Gastroesophageal sphincter (tissue), 4 donors: ENCODE measurements around the gene COPS9. TPM values are rescaled to one million over a fixed set of nuclear protein-coding genes. Genes with fewer than 3 reads are reported as not detected.

Experiments used
- ATAC-seq: fragments of 150-250 bp; one replicate; pipeline ENCODE4 v1.9.1; 2016; ENCODE audit warnings: mild to moderate bottlenecking, moderate library complexity
- H3K27ac ChIP-seq, 4 donors: fragments of 200-600 bp; sonication (generic) in 3 of 4; 1 replicate in 3 of 4; 2 replicates in 1 of 4; pipeline ENCODE4 v1.5.1; 2016 to 2019
- H3K27me3 ChIP-seq: fragments of 200-600 bp; sonication (generic); one replicate; pipeline ENCODE4 v1.5.1; 2019
- H3K36me3 ChIP-seq, 2 donors: fragments of 200-600 bp; sonication (generic); one replicate each; pipeline ENCODE4 v1.5.1; 2019; ENCODE audit warnings: control low read depth in 1 of 2
- H3K4me1 ChIP-seq, 3 donors: fragments of 200-600 bp; sonication (generic); 1 replicate in 2 of 3; 2 replicates in 1 of 3; pipeline ENCODE4 v1.5.1; 2016 to 2019; ENCODE audit warnings: control low read depth in 2 of 3
- H3K4me3 ChIP-seq, 2 donors: fragments of 200-600 bp; sonication (generic); one replicate each; pipeline ENCODE4 v1.5.1; 2019; ENCODE audit warnings: mild to moderate bottlenecking in 1 of 2, moderate library complexity in 1 of 2
- H3K9me3 ChIP-seq, 3 donors: fragments of 200-600 bp; sonication (generic); one replicate each; pipeline ENCODE4 v1.5.1; 2017 to 2019; ENCODE audit warnings: control low read depth in 2 of 3
- CTCF ChIP-seq, 4 experiments: fragments of 200-600 bp in 2 of 4; fragments of 450-650 bp in 2 of 4; sonication (generic) in 1 of 4; IDR thresholded peaks; one replicate each; pipeline ENCODE4 v1.5.1; 2017 to 2019; ENCODE audit warnings: antibody characterized with exemption in 4 of 4, mild to moderate bottlenecking in 2 of 4, moderate library complexity in 2 of 4
- EP300 ChIP-seq: sonication (generic); formaldehyde crosslinking; IDR thresholded peaks from one replicate; pipeline ENCODE4 v1.6.1; 2017; ENCODE audit warnings: antibody characterized with exemption, mild to moderate bottlenecking
- POLR2A ChIP-seq, 2 donors: fragments of 450-650 bp; IDR thresholded peaks; one replicate each; pipeline ENCODE4 v1.6.1; 2017; ENCODE audit warnings: antibody characterized with exemption in 2 of 2, mild to moderate bottlenecking in 2 of 2, moderate library complexity in 1 of 2
- POLR2AphosphoS5 ChIP-seq: sonication (generic); formaldehyde crosslinking; IDR thresholded peaks from one replicate; pipeline ENCODE4 v1.6.1; 2017; ENCODE audit warnings: antibody characterized with exemption
- WGBS, 2 donors: methylation state at CpG; one replicate each; pipeline ENCODE4 v1.1.5; 2018; ENCODE audit warnings: low coverage in 1 of 2; 5-methylcytosine and 5-hydroxymethylcytosine counted together
- total RNA-seq, 4 donors: library from RNA; depleted of rRNA; stranded (reverse); fragments of >200 nt; gene quantifications; one replicate each; pipeline ENCODE4 v1.1.0, GENCODE V29; 2016

The COPS9 gene
- total RNA-seq, 4 donors from 2014 or later: 151 to 252 (median 169) TPM

GRCh38 chr2:240155048-240155744, 19.1 kb upstream of the COPS9 start:
- no CpG with 5 or more reads among the region's 17 CpGs for WGBS, 2 donors
- no peaks in the 10 kb centered on the region for H3K4me1 ChIP-seq
- no peak overlapping the region for H3K27ac ChIP-seq
- H3K4me3 ChIP-seq: no peak overlapping the region
- no peak for ATAC-seq
- H3K36me3 ChIP-seq: no peaks in the 10 kb centered on the region
- H3K9me3 ChIP-seq: no peaks in the 10 kb centered on the region
- peaks cover 69% of the 10 kb centered on the region for H3K27me3 ChIP-seq
- no peak for TF ChIP-seq POLR2A (IDR thresholded peaks at IDR 0.05)
- no peak for TF ChIP-seq CTCF (IDR thresholded peaks at IDR 0.05)
- TF ChIP-seq EP300: no peak
- TF ChIP-seq POLR2AphosphoS5: no peak

- ATAC-seq: no peak
- Histone ChIP-seq H3K9me3 (no peaks in the 10 kb centered on the region), H3K36me3 (no peaks in the 10 kb centered on the region), H3K4me1 (no peaks in the 10 kb centered on the region), H3K27me3 (peaks cover 74% of the 10 kb centered on the region), H3K4me3 (no peak overlapping the region), H3K27ac (no peak overlapping the region)
- TF ChIP-seq POLR2AphosphoS5 (no peak), POLR2A (IDR thresholded peaks at IDR 0.05) (no peak), CTCF (IDR thresholded peaks at IDR 0.05) (no peak), EP300 (no peak)
- WGBS, 2 donors: 83% methylated on average over 4 of the region's 8 CpGs; no CpG with 5 or more reads in 1 of the 2 donors
These were observed 18.5 kb upstream of the COPS9 start for GRCh38 chr2:240154606-240155005.

- Histone ChIP-seq H3K27ac (no peak overlapping the region), H3K9me3 (no peaks in the 10 kb centered on the region), H3K27me3 (peaks cover 86% of the 10 kb centered on the region), H3K4me3 (no peak overlapping the region), H3K36me3 (no peaks in the 10 kb centered on the region), H3K4me1 (no peaks in the 10 kb centered on the region)
- no CpG with 5 or more reads among the region's 3 CpGs for WGBS, 2 donors
- TF ChIP-seq POLR2A (IDR thresholded peaks at IDR 0.05) (no peak), CTCF (IDR thresholded peaks at IDR 0.05) (no peak), EP300 (no peak), POLR2AphosphoS5 (no peak)
- no peak for ATAC-seq
These were observed 17.3 kb upstream of the COPS9 start for GRCh38 chr2:240153418-240153817.

GRCh38 chr2:240151477-240152031, 15.4 kb upstream of the COPS9 start:
- Histone ChIP-seq H3K36me3 (no peaks in the 10 kb centered on the region), H3K4me1 (no peaks in the 10 kb centered on the region), H3K4me3 (no peak overlapping the region), H3K27me3 (peaks cover 78% of the 10 kb centered on the region), H3K9me3 (no peaks in the 10 kb centered on the region), H3K27ac (no peak overlapping the region)
- ATAC-seq: no peak
- no peak for TF ChIP-seq CTCF (IDR thresholded peaks at IDR 0.05)
- no peak for TF ChIP-seq POLR2AphosphoS5
- no peak for TF ChIP-seq EP300
- TF ChIP-seq POLR2A (IDR thresholded peaks at IDR 0.05): no peak
- WGBS, 2 donors: 20% methylated on average over 1 of the region's 15 CpGs; no CpG with 5 or more reads in 1 of the 2 donors
